PC-3 (cell line): ENCODE measurements around the gene KLK14. TPM values are rescaled to one million over a fixed set of nuclear protein-coding genes. Genes with fewer than 3 reads are reported as not detected.

ENCODE experiments used
- ATAC-seq: fragments of 200-7000 bp; cut with Tn5 transposase; 2 replicates; pipeline ENCODE4 v1.9.1; 2020; ENCODE audit warnings: mild to moderate bottlenecking, moderate library complexity
- BruUV-seq: library from RNA; stranded (reverse); fragments of 400-500 nt; replicated peaks from 2 replicates; lab custom pipeline; 2021; lab: Mats Ljungman, UMichigan
- CTCF ChIA-PET: fragments of 300-600 bp; sonication (Branson Sonifier 250); formaldehyde crosslinking; loops from one replicate; lab custom pipeline; 2022; ENCODE audit warnings: antibody characterized with exemption; lab: Charles Lee
- POLR2A ChIA-PET: fragments of 300-600 bp; sonication (Branson Sonifier 250); formaldehyde crosslinking; loops from one replicate; lab custom pipeline; 2022; ENCODE audit warnings: antibody characterized with exemption; ENCODE audit not compliant: unreplicated experiment; lab: Charles Lee
- DNase-seq: peaks from one replicate; pipeline ENCODE4 v3.0.0-alpha.2; 2015
- H2AFZ ChIP-seq: fragments of 300-600 bp; sonication (generic); 2 replicates; pipeline ENCODE4 v1.6.0; 2016; ENCODE audit warnings: antibody characterized with exemption, low read length
- H3F3A ChIP-seq: fragments of 300-600 bp; sonication (generic); one replicate; pipeline ENCODE4 v1.6.0; 2017; ENCODE audit warnings: antibody characterized with exemption, low read length, control low read depth, mild to moderate bottlenecking; ENCODE audit not compliant: unreplicated experiment
- H3K27ac ChIP-seq: fragments of 300-600 bp; sonication (generic); 2 replicates; pipeline ENCODE4 v1.5.1; 2016; ENCODE audit warnings: mild to moderate bottlenecking, low read length
- H3K27me3 ChIP-seq: fragments of 300-600 bp; sonication (generic); 2 replicates; pipeline ENCODE4 v1.6.1; 2016; ENCODE audit warnings: low read length, mixed read lengths
- H3K36me3 ChIP-seq: fragments of 300-600 bp; sonication (generic); 2 replicates; pipeline ENCODE4 v1.6.1; 2016; ENCODE audit warnings: low read depth, mixed run types, low read length, mixed read lengths
- H3K4me1 ChIP-seq: fragments of 300-600 bp; sonication (generic); 2 replicates; pipeline ENCODE4 v1.5.1; 2016; ENCODE audit warnings: low read length; ENCODE audit not compliant: insufficient read depth
- H3K4me2 ChIP-seq: fragments of 300-600 bp; sonication (generic); 2 replicates; pipeline ENCODE4 v1.6.0; 2016; ENCODE audit warnings: low read length
- H3K4me3 ChIP-seq: fragments of 300-600 bp; sonication (generic); 2 replicates; pipeline ENCODE4 v1.5.1; 2016; ENCODE audit warnings: mild to moderate bottlenecking, low read length, mixed read lengths
- H3K79me2 ChIP-seq: fragments of 300-600 bp; sonication (generic); 2 replicates; pipeline ENCODE4 v1.6.1; 2017; ENCODE audit warnings: low read length, mixed read lengths
- H3K9ac ChIP-seq: fragments of 300-600 bp; sonication (generic); 2 replicates; pipeline ENCODE4 v1.6.0; 2016; ENCODE audit warnings: mild to moderate bottlenecking, low read length
- H3K9me2 ChIP-seq: fragments of 300-600 bp; sonication (generic); replicated peaks from 2 replicates; pipeline ENCODE4 v1.6.1; 2016; ENCODE audit warnings: mixed run types, low read length, mixed read lengths
- H3K9me3 ChIP-seq: fragments of 300-600 bp; sonication (generic); 2 replicates; pipeline ENCODE4 v1.6.1; 2016; ENCODE audit warnings: low read length, mixed read lengths
- H4K20me1 ChIP-seq: fragments of 300-600 bp; sonication (generic); 2 replicates; pipeline ENCODE4 v1.6.1; 2016; ENCODE audit warnings: low read length, mixed read lengths
- CTCF ChIP-seq: fragments of 300-600 bp; sonication (generic); conservative IDR thresholded peaks from 2 replicates; pipeline ENCODE4 v1.5.1; 2017; ENCODE audit warnings: antibody characterized with exemption, low read depth, mild to moderate bottlenecking, low read length
- EZH2 ChIP-seq: fragments of 300-600 bp; sonication (generic); IDR thresholded peaks from one replicate; pipeline ENCODE4 v1.6.1; 2017; ENCODE audit warnings: antibody characterized with exemption, mild to moderate bottlenecking, low read length; ENCODE audit not compliant: unreplicated experiment
- EZH2phosphoT487 ChIP-seq: fragments of 300-600 bp; sonication (generic); IDR thresholded peaks from 2 replicates; pipeline ENCODE4 v1.6.1; 2018; ENCODE audit warnings: mild to moderate bottlenecking, antibody characterized with exemption, low read length, borderline replicate concordance
- intact Hi-C: fragments of 100-400 bp; cut with micrococcal nuclease; formaldehyde crosslinking; loops from 2 replicates; pipeline ENCODE4 v1.9.0; 2023
- total RNA-seq: library from RNA; depleted of rRNA; stranded (reverse); fragments of >200 nt; gene quantifications from 2 replicates; pipeline ENCODE4 v1.2.3, GENCODE V29; 2014

KLK14 gene
- total RNA-seq, 1 experiment from 2014 or later, result not detected

- intact Hi-C loops, result no loop called here
- H3K79me2 ChIP-seq, result peaks cover 50% of the 10 kb centered on the region
- no peaks in the 10 kb centered on the region for H3K27me3 ChIP-seq
Measured at GRCh38 chr19:51101171-51101865, 18.6 kb upstream of the KLK14 start.

DNA sequence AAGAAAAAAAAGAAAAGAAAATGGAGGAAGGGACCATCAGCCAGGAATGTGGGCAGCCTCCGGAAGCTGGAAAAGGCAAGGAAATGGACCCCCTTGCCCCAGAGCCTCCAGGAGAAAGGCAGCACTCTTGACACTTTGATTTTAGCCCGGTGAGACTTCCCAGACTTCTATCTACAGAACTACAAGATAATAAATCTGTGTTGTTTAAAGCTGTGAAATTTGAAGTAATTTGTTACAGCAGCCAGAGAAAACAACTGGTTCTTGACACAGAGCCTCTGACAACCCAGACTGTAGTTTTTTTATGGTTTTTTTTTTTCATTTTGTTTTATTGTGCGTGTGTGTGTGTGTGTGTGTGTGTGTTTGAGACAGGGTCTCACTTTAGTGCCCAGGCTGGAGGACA, 17.9 kb upstream of the KLK14 start:
- DNase-seq, result no peak
- no peaks in the 10 kb centered on the region for H3K9me3 ChIP-seq
- no peaks in the 10 kb centered on the region for H3F3A ChIP-seq
- ChIA-PET CTCF (no interaction called here), POLR2A (no interaction called here)
- peaks cover 5% of the 10 kb centered on the region; the same call in 1 of the 2 replicates for H3K4me1 ChIP-seq
- no peak overlapping the region for H2AFZ ChIP-seq
- H4K20me1 ChIP-seq, result peaks cover 10% of the 10 kb centered on the region
- H3K79me2 ChIP-seq, result peaks cover 43% of the 10 kb centered on the region
- no peak for ATAC-seq
- H3K27ac ChIP-seq, result no peak overlapping the region
- no peaks in the 10 kb centered on the region for H3K27me3 ChIP-seq
- no TSS peak for BruUV-seq
- H3K4me3 ChIP-seq, result no peak overlapping the region
- H3K9me2 ChIP-seq, result no peaks in the 10 kb centered on the region
- intact Hi-C loops, result no loop called here
- TF ChIP-seq EZH2phosphoT487 (no peak), EZH2 (no peak), CTCF (no peak)
- peaks cover 18% of the 10 kb centered on the region for H3K36me3 ChIP-seq
- H3K4me2 ChIP-seq, result no peak overlapping the region
- H3K9ac ChIP-seq, result no peak overlapping the region

More at GRCh38 chr19:51101171-51101865, 18.6 kb upstream of the KLK14 start:
- Histone ChIP-seq H4K20me1 (peaks cover 10% of the 10 kb centered on the region), H3K9me3 (no peaks in the 10 kb centered on the region), H3K9ac (no peak overlapping the region), H3K4me3 (no peak overlapping the region), H3K9me2 (no peaks in the 10 kb centered on the region), H3K36me3 (peaks cover 18% of the 10 kb centered on the region), H3K27ac (no peak overlapping the region), H3F3A (no peaks in the 10 kb centered on the region), H2AFZ (no peak overlapping the region), H3K4me2 (no peak overlapping the region), H3K4me1 (peaks cover 5% of the 10 kb centered on the region; the same call in 1 of the 2 replicates)
- no TSS peak for BruUV-seq
- ATAC-seq (no peak), DNase-seq (no peak)
- ChIA-PET CTCF (no interaction called here), POLR2A (no interaction called here)
- TF ChIP-seq CTCF (no peak), EZH2phosphoT487 (no peak), EZH2 (no peak)

DNA sequence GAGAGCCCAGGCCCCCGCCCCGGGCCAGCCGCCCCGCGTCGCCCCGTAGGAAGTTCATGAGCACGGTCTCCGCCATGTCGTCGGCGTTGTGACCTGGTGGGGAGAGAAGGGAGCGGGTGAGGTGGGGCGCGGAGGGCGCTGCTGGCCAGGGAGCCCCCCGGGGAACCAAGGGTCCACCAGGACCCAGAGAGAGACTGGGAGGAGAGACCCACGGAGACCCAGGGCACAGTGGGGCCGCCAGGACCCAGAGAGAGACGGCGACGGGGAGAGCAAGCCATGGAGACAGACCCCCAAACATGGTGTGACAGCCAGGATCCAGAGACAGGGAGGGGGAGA, 16.3 kb upstream of the KLK14 start:
- Histone ChIP-seq H3K27me3 (no peaks in the 10 kb centered on the region), H3K79me2 (peaks cover 31% of the 10 kb centered on the region; the same call in 1 of the 2 replicates), H4K20me1 (peaks cover 10% of the 10 kb centered on the region), H3K9ac (no peak overlapping the region), H3F3A (peaks cover 4% of the 10 kb centered on the region), H2AFZ (no peak overlapping the region), H3K9me3 (no peaks in the 10 kb centered on the region), H3K36me3 (peaks cover 15% of the 10 kb centered on the region; the same call in 1 of the 2 replicates), H3K4me1 (peaks cover 15% of the 10 kb centered on the region), H3K27ac (no peak overlapping the region), H3K4me2 (no peak overlapping the region), H3K9me2 (no peaks in the 10 kb centered on the region), H3K4me3 (no peak overlapping the region)
- BruUV-seq, result no TSS peak
- ChIA-PET CTCF (no interaction called here), POLR2A (no interaction called here)
- TF ChIP-seq CTCF, result no peak
- no peak for TF ChIP-seq EZH2
- no peak for TF ChIP-seq EZH2phosphoT487
- no peak for DNase-seq
- no peak for ATAC-seq
- intact Hi-C loops, result no loop called here
